Liver (tissue), 9 donors: ENCODE results near the gene IL1RAPL2. TPM values are rescaled to one million over a fixed set of nuclear protein-coding genes. Genes with fewer than 3 reads are reported as not detected.

Experiments used
- DNase-seq: peaks from one replicate; pipeline ENCODE4 v3.0.0-alpha.2; 2017; ENCODE audit warnings: low spot score
- H3K27ac ChIP-seq, 2 donors: one replicate each; pipeline ENCODE4 v1.7.0; 2013; ENCODE audit warnings: inconsistent platforms in 2 of 2, low read length in 2 of 2, control low read depth in 1 of 2, low read depth in 1 of 2, mild to moderate bottlenecking in 1 of 2
- H3K27me3 ChIP-seq, 4 donors: one replicate each; pipeline versions ENCODE4 v1.6.1 to v1.7.0; 2013; ENCODE audit warnings: low read length in 3 of 4, inconsistent platforms in 1 of 4, mild to moderate bottlenecking in 1 of 4, moderate library complexity in 1 of 4; ENCODE audit not compliant: control insufficient read depth in 4 of 4, insufficient read depth in 4 of 4
- H3K36me3 ChIP-seq, 4 donors: one replicate each; pipeline versions ENCODE4 v1.6.1 to v1.7.0; 2013; ENCODE audit warnings: low read length in 3 of 4, mild to moderate bottlenecking in 3 of 4, low read depth in 1 of 4, moderate library complexity in 1 of 4; ENCODE audit not compliant: control insufficient read depth in 4 of 4, insufficient read depth in 3 of 4
- H3K4me1 ChIP-seq, 4 donors: one replicate each; pipeline versions ENCODE4 v1.6.1 to v1.7.0; 2013; ENCODE audit warnings: low read length in 3 of 4, mild to moderate bottlenecking in 3 of 4, moderate library complexity in 1 of 4; ENCODE audit not compliant: control insufficient read depth in 4 of 4, insufficient read depth in 4 of 4
- H3K4me3 ChIP-seq, 3 donors: one replicate each; pipeline versions ENCODE4 v1.6.1 to v1.7.0; 2013; ENCODE audit warnings: low read length in 3 of 3, control low read depth in 1 of 3, low read depth in 1 of 3, mild to moderate bottlenecking in 1 of 3
- H3K9ac ChIP-seq, 2 donors: one replicate each; pipeline ENCODE4 v1.7.0; 2013; ENCODE audit warnings: low read length in 2 of 2, mild to moderate bottlenecking in 2 of 2, moderate library complexity in 2 of 2, control low read depth in 1 of 2, low read depth in 1 of 2
- H3K9me3 ChIP-seq, 4 donors: one replicate each; pipeline versions ENCODE4 v1.6.1 to v1.7.0; 2013; ENCODE audit warnings: low read length in 3 of 4; ENCODE audit not compliant: control insufficient read depth in 4 of 4
- EGR1 ChIP-seq, 2 donors: IDR thresholded peaks; 2 replicates each; pipeline ENCODE4 v1.6.1; 2016 to 2018; ENCODE audit warnings: antibody characterized with exemption in 2 of 2, low read depth in 2 of 2
- FOXA1 ChIP-seq: IDR thresholded peaks from 2 replicates; pipeline ENCODE4 v1.6.1; 2016; ENCODE audit warnings: antibody characterized with exemption
- FOXA2 ChIP-seq: IDR thresholded peaks from 2 replicates; pipeline ENCODE4 v1.6.1; 2016; ENCODE audit warnings: antibody characterized with exemption
- HNF4A ChIP-seq, 2 donors: conservative IDR thresholded peaks; 2 replicates each; pipeline ENCODE4 v1.6.1; 2016; ENCODE audit warnings: antibody characterized with exemption in 2 of 2, mild to moderate bottlenecking in 2 of 2
- HNF4G ChIP-seq: IDR thresholded peaks from 2 replicates; pipeline ENCODE4 v1.6.1; 2016; ENCODE audit warnings: antibody characterized with exemption
- JUND ChIP-seq, 2 donors: IDR thresholded peaks; 2 replicates each; pipeline ENCODE4 v1.6.1; 2016; ENCODE audit warnings: antibody characterized with exemption in 2 of 2
- MAX ChIP-seq: IDR thresholded peaks from 2 replicates; pipeline ENCODE4 v1.6.1; 2016; ENCODE audit warnings: antibody characterized with exemption
- RXRA ChIP-seq, 2 donors: IDR thresholded peaks; 2 replicates each; pipeline ENCODE4 v1.6.1; 2017 to 2018; ENCODE audit warnings: antibody characterized with exemption in 2 of 2, mild to moderate bottlenecking in 1 of 2
- SP1 ChIP-seq: IDR thresholded peaks from 2 replicates; pipeline ENCODE4 v1.6.1; 2018; ENCODE audit warnings: antibody characterized with exemption, mild to moderate bottlenecking
- TAF1 ChIP-seq: conservative IDR thresholded peaks from 2 replicates; pipeline ENCODE4 v1.6.1; 2016; ENCODE audit warnings: antibody characterized with exemption, mild to moderate bottlenecking
- YY1 ChIP-seq: IDR thresholded peaks from 2 replicates; pipeline ENCODE4 v1.6.1; 2016; ENCODE audit warnings: antibody characterized with exemption, mild to moderate bottlenecking
- ZBTB33 ChIP-seq: IDR thresholded peaks from 2 replicates; pipeline ENCODE4 v1.6.1; 2016; ENCODE audit warnings: antibody characterized with exemption
- WGBS: extraction: QIAGEN DNeasy Blood & Tissue Kit; methylation state at CpG from one replicate; pipeline ENCODE4 v1.1.7; 2013; 5-methylcytosine and 5-hydroxymethylcytosine counted together
- polyA plus RNA-seq, 2 donors: library from polyadenylated mRNA; stranded (reverse) in 1 of 2; unstranded in 1 of 2; fragments of 200-250 nt in 1 of 2; fragments of >200 nt in 1 of 2; fragmentation: Nextera tagmentation in 1 of 2; extraction: Ambion mirVana in 1 of 2; gene quantifications; one replicate each; pipeline versions ENCODE4 v1.2.1 to v1.2.3, GENCODE V29; 2013 to 2015
- total RNA-seq, 2 donors: library from RNA; depleted of rRNA; stranded (reverse); fragments of >200 nt; gene quantifications; one replicate each; pipeline ENCODE4 v1.2.3, GENCODE V29; 2014
- TF ChIP-seq, protein P1 (sequence below): IDR thresholded peaks from 2 replicates; pipeline ENCODE4 v1.6.1; 2016; ENCODE audit warnings: antibody characterized with exemption, mild to moderate bottlenecking
- TF ChIP-seq, protein P2 (sequence below): IDR thresholded peaks from 2 replicates; pipeline ENCODE4 v1.6.1; 2016; ENCODE audit warnings: antibody characterized with exemption
- donor health status: healthy.
- donor health status: healthy.
- donor health status: healthy.
- donor health status: healthy.
- donor health status: healthy.

Gene IL1RAPL2
- total and polyA plus RNA-seq, 4 donors, result 0.20 to 1.6 (median 0.91) TPM

GRCh38 chrX:105658136-105658535 is 1092.1 kb downstream of the IL1RAPL2 start (continued):
- TF ChIP-seq, protein P1, sequence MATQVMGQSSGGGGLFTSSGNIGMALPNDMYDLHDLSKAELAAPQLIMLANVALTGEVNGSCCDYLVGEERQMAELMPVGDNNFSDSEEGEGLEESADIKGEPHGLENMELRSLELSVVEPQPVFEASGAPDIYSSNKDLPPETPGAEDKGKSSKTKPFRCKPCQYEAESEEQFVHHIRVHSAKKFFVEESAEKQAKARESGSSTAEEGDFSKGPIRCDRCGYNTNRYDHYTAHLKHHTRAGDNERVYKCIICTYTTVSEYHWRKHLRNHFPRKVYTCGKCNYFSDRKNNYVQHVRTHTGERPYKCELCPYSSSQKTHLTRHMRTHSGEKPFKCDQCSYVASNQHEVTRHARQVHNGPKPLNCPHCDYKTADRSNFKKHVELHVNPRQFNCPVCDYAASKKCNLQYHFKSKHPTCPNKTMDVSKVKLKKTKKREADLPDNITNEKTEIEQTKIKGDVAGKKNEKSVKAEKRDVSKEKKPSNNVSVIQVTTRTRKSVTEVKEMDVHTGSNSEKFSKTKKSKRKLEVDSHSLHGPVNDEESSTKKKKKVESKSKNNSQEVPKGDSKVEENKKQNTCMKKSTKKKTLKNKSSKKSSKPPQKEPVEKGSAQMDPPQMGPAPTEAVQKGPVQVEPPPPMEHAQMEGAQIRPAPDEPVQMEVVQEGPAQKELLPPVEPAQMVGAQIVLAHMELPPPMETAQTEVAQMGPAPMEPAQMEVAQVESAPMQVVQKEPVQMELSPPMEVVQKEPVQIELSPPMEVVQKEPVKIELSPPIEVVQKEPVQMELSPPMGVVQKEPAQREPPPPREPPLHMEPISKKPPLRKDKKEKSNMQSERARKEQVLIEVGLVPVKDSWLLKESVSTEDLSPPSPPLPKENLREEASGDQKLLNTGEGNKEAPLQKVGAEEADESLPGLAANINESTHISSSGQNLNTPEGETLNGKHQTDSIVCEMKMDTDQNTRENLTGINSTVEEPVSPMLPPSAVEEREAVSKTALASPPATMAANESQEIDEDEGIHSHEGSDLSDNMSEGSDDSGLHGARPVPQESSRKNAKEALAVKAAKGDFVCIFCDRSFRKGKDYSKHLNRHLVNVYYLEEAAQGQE, result no peak
- TF ChIP-seq MAX, result no peak
- no peak for TF ChIP-seq FOXA2

- DNase-seq, result no peak
- no peaks in the 10 kb centered on the region for H3K36me3 ChIP-seq
- 92% methylated on average over 2 of the region's 2 CpGs for WGBS
- H3K9ac ChIP-seq, result no peak overlapping the region
- no peaks in the 10 kb centered on the region for H3K27me3 ChIP-seq
- no peaks in the 10 kb centered on the region for H3K4me1 ChIP-seq
- no peaks in the 10 kb centered on the region for H3K9me3 ChIP-seq
- TF ChIP-seq YY1 (no peak), TAF1 (no peak), EGR1 (IDR thresholded peaks at IDR 0.05; ENCODE audit: low read depth in 2 of 2) (no peak), SP1 (no peak)
- TF ChIP-seq, protein P1, result no peak
- H3K4me3 ChIP-seq, result no peak overlapping the region
- H3K27ac ChIP-seq, result no peak overlapping the region
Measured at GRCh38 chrX:105662248-105662647, 1096.2 kb downstream of the IL1RAPL2 start.

- Histone ChIP-seq H3K36me3 (no peaks in the 10 kb centered on the region), H3K4me1 (no peaks in the 10 kb centered on the region), H3K27me3 (no peaks in the 10 kb centered on the region), H3K27ac (no peak overlapping the region), H3K4me3 (no peak overlapping the region), H3K9ac (no peak overlapping the region), H3K9me3 (no peaks in the 10 kb centered on the region)
- 14% methylated on average over 2 of the region's 2 CpGs for WGBS
- no peak for DNase-seq
- no peak for TF ChIP-seq MAX
- TF ChIP-seq ZBTB33, result no peak
- no peak for TF ChIP-seq EGR1 (IDR thresholded peaks at IDR 0.05; ENCODE audit: low read depth in 2 of 2)
- TF ChIP-seq JUND (IDR thresholded peaks at IDR 0.05), result no peak
- TF ChIP-seq, protein P1, result no peak
- TF ChIP-seq HNF4G, result no peak
- no peak for TF ChIP-seq FOXA1
- no peak for TF ChIP-seq HNF4A (conservative IDR thresholded peaks at IDR 0.05)
- TF ChIP-seq, protein P2, sequence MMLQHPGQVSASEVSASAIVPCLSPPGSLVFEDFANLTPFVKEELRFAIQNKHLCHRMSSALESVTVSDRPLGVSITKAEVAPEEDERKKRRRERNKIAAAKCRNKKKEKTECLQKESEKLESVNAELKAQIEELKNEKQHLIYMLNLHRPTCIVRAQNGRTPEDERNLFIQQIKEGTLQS, result no peak
- TF ChIP-seq SP1, result no peak
- no peak for TF ChIP-seq RXRA (IDR thresholded peaks at IDR 0.05)
- no peak for TF ChIP-seq TAF1
Measured at GRCh38 chrX:105664243-105664642, 1098.2 kb downstream of the IL1RAPL2 start.
